NCI-H526 treated with DMSO at 0.1 percent for 48 hours (cell line): ENCODE results near the gene SEPTIN10.
"Not testable (repeated sequence)": the region's sequence is repeated elsewhere in the genome, so short reads cannot be mapped to it uniquely, and the experiment has no call there.

Experiments used
- DNase-seq: peaks from one replicate; lab custom pipeline; 2025; lab: John Stamatoyannopoulos, UW

Gene SEPTIN10

DNA sequence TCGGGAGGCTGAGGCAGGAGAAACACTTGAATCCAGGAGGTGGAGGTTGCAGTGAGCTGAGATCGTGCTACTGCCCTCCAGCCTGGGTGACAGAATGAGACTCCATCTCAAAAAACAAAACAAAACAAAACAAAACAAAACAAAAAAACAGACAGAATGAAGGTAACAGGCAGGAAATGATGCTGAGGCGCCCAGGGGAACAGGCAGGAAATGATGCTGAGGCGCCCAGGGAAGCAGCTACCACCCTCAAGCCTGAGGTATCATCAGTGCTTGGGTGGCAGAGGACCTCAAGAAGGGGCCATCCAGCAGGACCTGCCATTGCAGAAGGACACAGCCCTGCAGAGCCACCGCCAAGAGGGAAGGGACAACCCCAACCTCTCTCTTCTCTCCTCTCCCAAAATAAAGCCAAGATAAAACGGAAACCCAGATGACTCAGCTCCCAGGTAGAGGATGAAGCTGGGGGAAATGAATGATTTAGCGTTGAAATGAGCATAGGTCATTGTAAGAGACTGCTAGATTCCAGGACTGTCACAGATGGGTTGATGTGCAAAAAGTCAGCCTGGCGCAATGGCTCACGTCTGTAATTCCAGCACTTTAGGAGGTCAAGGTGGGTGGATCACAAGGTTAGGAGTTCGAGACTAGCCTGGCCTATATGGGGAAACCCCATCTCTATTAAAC, 19.7 kb upstream of the SEPTIN10 start:
- DNase-seq, result no peak

DNA sequence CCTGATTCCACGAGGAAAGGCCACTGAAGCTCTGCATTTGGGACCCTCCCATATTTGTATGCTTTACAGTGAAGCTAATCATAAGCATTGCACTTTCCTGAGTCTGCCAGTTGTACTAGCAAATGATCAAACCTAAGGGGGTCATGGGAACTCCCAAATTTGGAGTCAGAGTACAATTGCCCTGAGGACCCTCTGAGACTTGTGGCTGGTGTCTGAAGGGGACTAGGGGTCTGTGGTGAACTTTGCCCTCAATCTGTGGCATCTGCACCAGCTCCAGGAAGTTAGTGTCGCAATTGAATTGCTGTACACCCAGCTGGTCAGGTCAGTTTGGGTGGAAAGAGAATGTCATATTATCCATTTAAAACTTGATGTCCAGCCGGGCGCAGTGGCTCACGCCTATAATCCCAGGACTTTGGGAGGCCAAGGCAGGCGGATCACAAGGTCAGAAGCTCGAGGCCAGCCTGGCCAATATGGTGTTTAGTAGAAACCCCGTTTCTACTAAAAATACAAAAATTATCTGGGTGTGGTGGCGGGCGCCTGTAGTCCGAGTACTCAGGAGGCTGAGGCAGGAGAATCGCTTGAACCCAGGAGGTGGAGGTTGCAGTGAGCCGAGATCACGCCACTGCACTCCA, 18.5 kb upstream of the SEPTIN10 start:
- DNase-seq, result no peak

DNA sequence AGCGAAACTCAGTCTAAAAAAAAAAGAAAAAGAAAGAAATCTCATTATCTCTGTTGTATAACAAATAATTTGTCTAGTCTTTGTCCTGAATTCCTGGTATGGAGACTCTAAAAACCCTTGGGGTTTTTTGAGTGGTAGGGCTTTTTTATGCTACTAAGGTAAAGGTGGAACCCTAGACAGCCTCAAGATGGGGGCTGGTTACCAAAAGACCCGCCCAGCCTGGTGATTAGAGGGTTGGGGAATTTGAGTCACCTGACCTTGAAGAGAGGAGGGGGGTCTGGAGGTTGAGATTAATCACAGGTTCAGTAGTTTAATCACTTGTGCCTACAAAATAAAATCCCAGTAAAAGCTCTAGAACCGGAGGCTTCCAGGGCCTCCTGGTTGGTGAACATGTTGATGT, 18.0 kb upstream of the SEPTIN10 start:
- no peak for DNase-seq

DNA sequence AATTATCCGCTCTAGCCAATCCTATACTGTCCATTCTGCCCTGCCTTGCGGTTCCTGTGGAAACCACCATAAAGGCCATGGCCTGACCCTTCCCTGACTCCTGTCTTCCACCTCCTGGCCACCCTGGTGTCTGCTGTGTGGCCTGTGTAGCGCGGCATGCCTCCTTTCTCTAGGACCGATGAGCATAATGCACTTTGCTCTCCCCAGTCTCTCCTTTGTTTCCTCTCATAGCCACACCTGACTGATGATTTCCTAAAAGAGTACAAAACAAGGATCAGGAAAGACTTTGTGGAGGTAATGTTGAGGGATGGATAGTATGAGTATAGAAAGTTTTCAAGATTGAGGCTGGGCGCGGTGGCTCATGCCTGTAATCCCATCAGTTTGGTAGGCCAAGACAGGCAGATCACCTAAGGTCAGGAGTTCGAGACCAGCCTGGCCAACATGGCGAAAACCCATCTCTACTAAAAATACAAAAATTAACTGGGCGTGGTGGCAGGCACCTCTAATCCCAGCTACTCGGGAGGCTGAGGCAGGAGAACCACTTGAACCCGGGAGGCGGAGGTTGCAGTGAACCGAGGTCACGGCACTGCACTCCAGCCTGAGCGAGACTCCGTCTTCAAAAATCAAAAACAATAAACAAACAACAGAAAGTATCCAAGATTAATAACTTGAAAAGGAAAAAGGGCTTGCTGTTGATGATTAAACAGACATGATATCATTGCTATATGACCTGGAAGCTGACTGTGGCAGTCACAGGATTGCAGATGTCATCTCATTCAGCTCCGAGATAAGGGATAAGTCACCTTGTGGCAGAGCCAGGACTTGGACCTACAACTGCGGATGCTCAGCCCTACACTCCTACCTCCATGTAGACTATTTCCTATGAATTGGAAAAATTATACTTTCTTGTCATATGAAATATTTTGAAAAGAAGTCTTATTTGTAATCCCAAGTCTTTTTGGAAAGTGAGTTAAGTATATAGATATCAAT, 17.0 kb upstream of the SEPTIN10 start:
- no peak for DNase-seq

DNA sequence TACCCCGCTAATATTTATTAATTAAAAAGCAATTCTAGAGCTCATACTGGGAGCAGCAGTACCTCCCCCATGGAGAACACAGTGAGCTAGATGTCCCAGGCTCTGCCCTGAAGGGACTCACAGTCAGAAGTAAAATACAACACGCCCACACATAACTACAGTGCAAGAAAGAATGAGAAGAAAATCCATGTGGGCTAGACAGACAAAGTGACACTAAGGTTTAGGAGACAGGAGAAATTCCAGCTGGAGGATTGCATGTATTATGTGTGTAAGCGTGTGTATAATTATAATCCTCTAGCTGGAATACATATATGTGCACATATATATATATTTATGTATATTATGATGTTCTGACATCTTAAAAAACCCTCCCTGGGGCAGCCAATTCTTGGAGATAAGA, 16.1 kb upstream of the SEPTIN10 start:
- DNase-seq, result no peak

DNA sequence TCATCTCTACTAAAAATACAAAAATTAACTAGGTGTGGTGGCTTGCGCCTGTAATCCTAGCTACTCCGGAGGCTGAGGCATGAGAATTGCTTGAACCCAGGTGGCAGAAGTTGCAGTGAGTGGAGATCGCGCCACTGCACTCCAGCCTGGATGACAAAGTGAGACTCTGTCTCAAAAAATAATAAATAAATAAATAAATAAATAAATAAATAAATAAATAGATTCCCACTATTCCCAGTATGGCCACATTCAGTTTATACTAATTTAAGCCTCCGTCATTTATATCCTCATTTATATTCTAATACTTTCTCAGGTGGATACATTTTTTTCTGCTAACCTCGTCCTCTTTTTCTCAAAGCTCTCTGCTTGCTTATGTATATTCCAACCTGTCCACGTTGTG, 14.6 kb upstream of the SEPTIN10 start:
- not testable (repeated sequence) for DNase-seq

DNA sequence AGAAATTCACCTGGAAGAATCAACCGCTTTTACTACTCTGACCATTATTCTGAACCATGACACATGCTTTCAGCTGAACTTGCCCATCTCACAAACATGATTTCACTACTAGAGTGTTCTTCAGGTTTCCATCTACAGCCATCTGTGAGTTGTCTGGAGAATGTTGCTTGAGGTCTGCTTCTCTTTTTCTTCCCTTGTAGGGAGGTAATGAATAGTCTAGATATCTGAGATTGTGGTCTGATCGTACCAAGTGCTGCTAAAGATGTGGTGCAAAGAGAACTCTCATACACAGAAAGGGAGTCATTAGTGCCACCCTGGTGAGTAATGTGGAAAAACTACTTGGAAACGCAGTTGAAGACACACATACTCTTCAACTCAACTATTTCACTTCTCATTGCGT, 10.6 kb upstream of the SEPTIN10 start:
- DNase-seq, result no peak

DNA sequence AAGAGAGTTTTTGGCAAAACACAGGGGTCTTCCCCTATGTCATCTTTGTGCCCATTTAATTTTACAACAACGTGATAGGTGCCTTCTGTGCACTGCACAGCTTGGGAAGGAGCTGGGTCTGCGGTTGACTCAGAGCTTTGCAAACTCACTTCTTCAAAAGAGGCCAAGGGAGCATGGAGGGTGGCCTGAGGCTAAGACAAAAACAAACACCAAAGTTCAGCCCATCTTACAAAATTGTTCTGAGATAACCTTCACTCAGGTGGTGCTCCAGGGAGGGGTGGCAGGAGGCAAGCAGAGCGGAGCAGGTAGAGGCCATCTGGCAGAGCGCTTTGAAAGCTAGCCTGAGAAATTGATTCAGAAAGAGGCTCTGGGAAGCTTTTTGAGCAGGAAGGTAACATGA, 10.2 kb upstream of the SEPTIN10 start:
- no peak for DNase-seq

DNA sequence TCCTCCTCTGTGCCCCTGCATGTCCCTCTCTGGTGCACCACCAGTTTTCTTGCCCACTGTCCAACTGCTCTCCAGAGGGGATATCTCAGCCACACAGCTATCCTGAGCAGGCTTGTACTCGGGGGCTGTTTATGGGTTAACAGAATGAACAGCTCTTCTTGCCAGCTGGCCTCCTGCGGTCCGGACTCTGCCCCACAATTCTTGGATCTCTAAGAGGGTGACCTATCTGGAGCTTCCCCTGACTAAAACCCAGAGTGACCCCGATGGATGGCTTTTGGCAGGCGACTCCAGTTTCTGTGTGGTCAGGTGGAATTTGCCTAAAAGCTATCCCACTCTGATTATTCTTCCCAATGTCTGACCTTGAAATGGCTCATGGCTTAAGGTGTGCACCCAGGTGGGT, 9.5 kb upstream of the SEPTIN10 start:
- no peak for DNase-seq

DNA sequence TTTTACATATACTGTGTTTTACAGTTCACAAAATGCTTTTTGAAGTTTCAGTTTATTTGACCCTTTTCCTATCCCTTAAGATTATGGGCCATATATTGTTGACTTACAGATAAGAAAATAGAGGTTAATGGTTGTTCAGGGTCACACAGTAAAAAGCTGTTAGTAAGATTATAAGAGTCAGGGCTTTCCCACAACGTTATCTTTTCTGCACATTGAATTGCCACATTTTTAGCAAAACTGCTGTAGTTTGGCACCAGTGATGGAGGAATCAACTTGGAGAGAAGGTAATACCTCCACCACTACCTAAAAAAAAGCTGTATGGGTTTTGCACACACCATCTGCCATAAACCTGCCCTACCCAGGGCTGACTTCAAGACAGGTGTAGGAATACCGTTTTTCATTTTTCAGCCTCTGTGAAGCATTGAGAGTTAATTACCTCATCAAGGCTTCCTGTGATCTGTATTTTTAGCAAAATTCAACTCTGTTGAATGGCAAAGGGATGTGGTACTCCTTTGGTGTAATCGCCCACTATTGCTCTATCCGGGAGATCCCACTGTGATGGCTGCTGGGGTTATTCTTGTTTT, 5.4 kb upstream of the SEPTIN10 start:
- no peak for DNase-seq

DNA sequence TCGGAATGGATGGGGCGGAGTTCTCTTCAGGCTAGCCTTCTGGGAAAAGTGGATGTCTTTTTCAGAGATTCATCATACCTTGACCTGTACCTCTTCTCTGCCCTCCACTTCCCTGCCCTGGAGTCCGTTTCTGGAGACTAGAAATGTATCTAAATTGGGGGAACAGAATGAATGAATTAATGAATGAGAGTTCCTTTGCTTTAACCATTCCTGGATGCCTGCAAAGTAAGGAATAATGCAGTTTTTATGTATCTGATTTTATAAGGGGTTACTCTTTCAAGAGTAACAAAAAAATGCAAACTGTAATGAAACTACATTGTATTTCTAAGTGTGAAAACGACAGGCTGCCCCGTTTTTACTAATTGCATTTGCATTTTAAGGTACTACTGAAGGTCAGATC, 2.4 kb upstream of the SEPTIN10 start:
- no peak for DNase-seq

DNA sequence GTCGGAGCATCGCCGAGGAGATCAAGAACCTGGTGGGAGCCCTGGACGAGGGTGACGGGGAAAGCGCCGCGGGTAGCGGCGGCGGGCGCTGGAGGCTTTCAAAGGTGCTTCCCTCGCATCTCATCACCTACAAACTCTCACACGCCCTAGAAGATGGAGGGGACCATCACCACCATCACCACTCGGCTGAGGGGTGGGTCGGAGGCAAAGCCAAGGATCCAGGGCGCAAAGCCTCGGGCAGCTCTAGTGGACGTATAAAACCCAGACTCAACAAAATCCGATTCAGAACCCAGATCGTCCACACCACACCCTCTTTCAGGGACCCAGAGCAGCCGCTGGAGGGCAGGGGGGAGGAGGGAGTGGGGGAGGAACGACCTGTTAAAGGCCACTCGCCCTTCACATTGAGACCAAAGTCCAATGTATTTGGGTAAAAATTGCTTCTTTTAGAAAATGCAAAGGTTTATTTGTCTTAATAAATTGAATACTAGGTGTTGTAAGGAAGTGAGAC, 1.9 kb upstream of the SEPTIN10 start:
- DNase-seq, result no peak

DNA sequence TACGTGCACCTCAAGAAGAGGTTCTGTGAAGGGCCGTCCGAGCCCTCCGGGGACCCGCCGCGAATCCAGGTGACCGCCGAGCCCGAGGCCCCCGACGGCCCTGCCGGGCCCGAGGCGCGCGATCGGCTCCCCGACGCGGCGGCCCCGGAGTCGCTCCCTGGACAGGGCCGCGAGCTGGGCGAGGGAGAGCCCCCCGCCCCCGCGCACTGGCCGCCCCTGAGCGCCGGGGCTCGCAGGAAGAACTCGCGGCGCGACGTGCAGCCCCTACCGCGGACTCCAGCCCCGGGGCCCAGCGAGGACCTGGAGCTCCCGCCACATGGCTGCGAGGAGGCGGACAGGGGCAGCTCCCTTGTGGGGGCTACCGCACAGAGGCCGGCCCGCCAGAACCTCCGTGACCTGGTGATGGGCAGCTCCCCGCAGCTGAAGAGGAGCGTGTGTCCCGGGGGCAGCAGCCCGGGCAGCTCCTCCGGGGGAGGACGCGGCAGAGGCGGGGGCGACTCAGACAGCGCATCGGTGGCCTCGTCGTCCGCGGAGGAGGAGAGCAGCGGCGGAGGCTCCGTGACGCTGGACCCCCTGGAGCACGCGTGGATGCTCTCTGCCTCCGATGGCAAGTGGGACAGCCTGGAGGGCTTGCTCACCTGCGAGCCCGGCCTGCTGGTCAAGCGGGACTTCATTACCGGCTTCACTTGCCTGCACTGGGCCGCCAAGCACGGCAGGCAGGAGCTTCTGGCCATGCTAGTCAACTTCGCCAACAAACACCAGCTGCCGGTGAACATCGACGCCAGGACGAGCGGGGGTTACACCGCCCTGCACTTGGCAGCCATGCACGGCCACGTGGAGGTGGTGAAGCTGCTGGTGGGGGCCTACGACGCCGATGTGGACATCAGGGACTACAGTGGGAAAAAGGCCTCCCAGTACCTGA, 1.2 kb upstream of the SEPTIN10 start:
- DNase-seq, result no peak

DNA sequence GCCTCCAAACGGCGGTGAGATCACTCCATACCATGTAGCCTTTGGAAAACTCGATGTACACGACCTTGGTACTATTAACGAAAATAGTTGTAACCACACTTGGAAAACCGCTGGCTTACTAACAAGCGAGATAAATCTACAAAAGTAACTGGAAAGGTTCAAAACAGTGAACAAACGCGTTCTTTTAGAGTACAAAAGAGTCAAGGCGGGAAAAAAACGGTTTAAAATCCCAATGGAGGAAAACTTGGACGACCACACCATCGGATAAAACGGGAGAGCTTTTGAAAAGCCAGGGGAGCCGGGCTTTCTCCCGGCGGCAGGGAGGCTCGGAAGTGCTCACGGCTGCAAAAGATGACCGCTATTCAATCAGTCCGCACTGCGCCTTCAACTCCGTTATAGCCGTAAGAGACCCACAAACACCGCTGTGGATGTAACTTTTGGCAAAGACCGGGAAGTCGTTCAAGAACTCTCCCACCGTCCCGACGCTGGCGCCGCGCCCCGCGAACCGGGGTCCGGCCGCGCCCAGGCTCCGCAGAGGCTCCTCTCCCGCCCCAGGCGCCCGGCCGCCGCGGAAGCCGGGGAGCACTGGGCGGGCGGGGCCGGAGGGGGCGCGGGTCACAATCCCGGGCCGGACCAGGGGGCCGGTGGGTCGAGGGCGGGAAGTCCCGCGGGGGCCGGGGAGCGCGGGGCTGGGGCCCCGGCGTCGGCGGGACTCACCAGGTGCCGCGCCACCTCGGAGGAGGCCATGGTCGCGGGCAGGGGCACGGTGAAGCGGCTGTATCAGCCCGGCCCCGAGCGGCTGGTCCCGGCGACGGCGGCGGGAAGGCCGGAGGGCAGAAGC, 465 bp downstream of the SEPTIN10 start:
- DNase-seq, result peak; percentile 15

DNA sequence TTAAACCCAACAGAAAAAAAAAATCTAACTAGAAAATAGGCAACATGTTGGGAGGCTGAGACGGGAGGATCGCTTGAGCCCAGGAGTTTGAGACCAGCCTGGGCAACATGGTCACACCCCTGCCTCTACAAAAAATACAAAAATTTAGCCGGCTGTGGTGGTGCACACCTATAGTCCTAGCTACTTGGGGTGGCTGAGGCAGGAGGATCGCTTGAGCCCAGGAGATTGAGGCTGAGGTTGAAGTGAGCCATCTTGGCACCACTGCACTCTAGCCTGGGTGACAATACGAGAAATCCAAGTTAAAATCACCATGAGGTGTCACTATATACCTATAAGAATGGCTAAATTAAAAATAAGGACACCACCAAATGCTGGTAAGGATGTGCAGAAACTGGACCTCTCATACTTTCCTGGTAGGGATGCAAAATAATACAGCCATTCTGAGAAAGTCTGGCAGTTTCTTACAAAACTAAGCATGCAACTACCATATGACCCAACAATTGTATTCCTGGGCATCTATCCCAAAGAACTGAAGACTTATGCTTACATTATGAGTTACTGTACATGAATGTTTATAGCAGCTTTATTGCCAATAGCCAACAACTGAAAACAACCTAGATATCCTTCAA, 2.2 kb downstream of the SEPTIN10 start:
- no peak for DNase-seq

DNA sequence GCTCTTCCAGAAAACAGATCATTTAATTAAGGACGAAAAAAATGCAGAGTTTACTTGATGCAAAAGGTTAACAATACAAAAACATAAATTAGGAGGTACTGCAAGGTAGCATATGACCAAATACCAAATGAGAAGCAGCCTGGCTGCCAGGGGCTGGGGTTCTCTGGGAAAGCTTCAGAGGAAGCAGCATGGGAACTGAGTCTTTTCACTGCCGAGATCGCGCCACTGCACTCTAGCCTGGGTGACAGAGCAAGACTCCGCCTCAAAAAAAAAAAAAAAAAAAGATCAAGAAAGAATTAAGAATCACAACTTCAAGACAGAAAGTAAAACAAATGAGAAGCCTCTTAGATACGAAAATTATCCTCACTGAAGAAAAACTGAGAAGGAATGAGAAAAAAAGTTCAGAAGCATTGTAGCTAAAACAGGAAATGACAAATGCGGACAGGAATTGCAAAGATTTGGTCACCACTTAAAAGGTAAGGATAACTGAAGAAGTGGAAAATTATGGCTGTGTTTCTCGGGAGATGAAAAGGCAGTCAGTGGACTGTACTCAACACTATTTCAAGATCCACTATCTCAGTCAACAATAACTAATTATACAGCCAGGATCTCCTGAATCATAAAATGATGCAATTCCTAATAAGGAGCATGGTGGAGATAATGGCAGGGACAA, 4.3 kb downstream of the SEPTIN10 start:
- DNase-seq, result no peak

DNA sequence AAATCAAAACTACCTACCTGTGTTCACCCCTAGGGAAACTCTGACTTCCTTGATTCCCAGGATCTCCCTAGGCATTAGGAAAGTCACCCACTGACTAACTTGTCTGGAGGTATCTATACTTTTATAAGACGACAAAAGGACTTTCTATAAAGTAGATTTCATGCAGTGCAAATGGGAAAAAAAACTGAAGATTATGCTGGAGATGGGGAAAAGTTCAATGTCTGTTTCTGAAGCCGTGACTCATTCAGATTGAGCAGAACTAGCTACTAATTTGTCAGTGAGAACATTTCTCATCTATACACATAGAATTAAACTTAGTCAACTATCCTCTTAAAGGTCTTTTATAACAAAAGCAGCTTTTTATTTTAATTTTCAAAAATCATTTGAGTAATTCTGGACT, 6.0 kb downstream of the SEPTIN10 start:
- DNase-seq, result no peak

DNA sequence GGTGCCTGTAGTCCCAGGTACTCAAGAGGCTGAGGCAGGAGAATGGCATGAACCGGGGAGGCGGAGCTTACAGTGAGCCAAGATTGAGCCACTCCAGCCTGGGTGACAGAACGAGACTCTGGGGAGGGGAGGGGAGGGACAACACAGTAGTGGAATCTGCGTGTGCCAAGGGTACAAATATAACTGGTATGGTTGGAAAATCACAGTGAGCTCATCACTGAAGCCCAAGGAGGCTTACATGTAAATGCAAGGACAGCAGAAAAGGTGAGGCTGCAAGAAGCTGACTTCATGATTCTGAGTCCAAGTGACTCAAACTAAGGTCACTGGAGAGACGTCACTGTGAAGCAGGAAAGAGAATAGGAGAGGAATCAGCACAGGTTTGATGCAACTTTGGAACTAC, 9.2 kb downstream of the SEPTIN10 start:
- no peak for DNase-seq

DNA sequence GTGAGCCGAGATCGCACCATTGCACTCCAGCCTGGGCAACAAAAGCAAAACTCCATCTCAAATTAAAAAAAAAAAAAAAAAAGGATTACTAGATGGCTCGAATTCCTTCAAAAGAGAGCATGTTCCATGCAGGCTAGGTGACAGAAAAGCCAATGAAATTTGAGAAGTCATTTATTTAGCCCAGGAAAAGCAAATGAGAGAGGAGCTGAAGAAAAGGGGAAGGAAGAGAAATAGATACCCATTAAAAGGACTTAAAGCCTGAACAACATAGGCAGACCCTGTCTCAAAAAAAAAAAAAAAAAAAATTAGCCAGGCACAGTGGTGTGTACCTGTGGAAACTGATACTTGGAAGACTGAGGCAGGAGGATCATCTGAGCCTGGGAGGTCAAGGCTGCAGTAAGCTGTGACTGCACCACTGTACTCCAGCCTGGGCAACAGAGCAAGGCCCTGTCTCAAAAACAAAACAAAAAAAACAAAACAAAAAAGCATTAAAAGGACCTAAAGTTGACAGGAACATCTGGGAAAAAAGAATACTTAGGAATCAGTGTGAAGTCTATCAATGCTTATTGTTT, 11.1 kb downstream of the SEPTIN10 start:
- DNase-seq, result no peak
